AG20443 (cell line): ENCODE measurements around the gene NOSTRIN.
A peak's percentile ranks its signal among the peaks of the same experiment; 100 is the strongest.
"Not testable (repeated sequence)": the region's sequence is repeated elsewhere in the genome, so short reads cannot be mapped to it uniquely, and the experiment has no call there.

Experiments
- DNase-seq: peaks from one replicate; pipeline ENCODE4 v3.0.0; 2012; ENCODE audit warnings: low spot score, mixed read lengths

NOSTRIN gene

DNA sequence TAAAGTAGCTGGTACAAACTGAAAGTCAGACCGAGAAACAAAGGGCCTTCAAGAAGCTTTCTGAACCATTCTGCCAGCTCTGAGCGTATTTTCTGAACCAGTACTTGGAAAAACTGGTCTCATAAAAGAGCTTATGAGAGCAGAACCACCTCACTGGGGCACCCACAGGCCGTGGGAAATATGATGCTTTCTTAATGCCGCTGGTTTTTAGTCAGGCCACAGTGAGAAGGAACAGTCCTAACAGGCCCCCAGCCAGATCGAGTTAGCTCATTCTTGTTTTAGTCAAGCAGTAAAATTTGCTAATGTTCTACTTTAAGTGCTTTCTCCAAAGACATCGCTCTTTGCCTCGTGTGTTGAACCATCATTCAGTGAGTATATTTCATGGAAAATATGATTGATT is 12.7 kb upstream of the NOSTRIN start:
- DNase-seq, result no peak

DNA sequence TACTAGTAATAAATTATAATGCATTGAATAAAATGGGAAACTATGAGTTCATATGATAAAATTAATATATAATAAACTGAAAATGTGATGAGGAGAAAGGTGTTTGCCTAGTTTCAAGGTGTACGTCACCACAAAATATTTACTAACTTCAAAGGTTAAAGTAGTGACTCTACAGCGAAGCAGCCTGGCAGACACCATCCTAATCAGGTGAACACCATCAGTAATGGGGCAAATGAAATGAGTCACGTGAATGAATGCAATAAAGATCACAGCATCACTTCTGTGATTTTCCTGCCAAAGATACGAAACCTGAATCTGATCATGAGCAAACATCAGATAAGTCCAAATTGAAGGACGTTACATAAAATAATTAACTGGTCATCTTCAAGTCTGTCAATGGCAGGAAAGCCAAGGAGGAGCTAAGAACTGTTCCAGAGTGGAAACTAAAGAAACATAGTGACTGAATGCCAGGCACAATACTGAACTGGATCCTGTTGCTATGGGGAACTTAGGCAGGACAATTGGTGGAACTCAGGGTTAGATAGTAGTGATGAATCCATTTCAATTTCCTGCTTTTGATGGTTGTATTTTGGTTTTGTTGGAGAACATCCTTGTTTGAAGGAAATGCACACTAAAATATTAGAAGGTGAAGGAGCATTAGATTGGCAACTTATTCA is 12.1 kb upstream of the NOSTRIN start:
- no peak for DNase-seq

DNA sequence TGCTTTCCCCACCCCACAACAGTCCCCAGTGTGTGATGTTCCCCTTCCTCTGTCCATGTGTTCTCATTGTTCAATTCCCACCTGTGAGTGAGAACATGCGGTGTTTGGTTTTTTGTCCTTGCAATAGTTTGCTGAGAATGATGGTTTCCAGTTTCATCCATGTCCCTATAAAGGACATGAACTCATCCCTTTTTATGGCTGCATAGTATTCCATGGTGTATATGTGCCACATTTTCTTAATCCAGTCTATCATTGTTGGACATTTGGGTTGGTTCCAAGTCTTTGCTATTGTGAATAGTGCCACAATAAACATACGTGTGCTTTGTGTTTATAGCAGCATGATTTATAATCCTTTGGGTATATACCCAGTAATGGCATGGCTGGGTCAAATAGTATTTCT is 11.3 kb upstream of the NOSTRIN start:
- not testable (repeated sequence) for DNase-seq

DNA sequence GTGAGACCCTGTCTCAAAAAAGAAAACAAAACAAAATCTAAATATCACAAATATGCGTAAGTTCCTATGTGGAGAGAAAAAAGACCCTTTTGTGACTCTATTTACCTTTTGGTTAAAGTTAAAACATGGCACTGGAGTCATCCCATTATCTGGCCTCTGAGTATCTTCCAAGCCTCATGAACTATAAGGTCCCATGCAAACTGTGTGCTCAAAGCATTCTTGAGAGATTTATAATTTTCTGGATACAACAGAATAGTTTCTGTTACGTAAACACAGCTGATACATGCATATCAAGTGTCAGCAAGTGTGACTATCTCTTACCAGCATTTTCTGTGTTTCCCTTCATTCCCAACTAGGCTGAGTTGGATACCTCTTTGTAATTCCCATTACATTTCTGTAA is 8.8 kb upstream of the NOSTRIN start:
- no peak for DNase-seq

DNA sequence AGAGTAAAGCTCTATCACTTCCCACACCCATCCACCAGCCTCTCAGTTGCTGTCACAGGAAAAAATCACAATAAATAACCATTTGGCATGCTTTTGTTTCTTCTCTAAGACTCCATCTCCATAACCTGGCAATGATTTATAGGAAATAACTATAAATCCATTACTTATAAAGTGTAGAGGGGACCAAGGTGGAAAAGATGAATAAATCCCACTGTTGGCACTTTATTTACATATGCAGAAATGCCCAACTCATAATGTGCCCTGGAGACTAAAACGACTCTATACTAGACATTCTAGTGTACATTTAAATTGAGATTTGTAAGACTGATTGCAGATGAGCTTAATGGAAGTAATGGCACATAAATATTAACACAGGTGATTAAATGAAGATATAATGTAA is 7.5 kb upstream of the NOSTRIN start:
- no peak for DNase-seq

DNA sequence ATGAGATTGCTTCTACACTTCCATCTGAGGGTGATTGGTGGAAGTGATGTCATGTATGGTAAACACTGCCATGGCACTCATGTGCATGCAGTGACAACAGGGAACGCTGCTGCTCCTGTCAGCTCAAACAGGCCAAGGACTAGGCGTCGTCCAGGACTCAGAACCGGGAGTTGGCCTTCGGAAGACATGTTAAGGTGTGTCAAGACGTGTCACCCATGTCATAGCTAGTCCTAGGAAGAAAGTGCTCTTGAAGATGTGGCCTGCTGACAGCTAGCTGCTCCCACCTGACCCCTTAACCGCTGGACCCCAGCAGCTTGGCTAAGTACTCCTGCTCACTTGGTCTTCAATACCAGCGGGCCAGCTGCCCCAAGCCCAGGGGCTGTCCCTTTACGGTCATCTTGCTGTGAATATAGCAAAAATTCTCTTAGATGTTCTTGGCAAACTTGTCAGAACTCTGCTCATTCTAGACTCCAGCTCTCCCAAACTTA is 6.3 kb upstream of the NOSTRIN start:
- no peak for DNase-seq

DNA sequence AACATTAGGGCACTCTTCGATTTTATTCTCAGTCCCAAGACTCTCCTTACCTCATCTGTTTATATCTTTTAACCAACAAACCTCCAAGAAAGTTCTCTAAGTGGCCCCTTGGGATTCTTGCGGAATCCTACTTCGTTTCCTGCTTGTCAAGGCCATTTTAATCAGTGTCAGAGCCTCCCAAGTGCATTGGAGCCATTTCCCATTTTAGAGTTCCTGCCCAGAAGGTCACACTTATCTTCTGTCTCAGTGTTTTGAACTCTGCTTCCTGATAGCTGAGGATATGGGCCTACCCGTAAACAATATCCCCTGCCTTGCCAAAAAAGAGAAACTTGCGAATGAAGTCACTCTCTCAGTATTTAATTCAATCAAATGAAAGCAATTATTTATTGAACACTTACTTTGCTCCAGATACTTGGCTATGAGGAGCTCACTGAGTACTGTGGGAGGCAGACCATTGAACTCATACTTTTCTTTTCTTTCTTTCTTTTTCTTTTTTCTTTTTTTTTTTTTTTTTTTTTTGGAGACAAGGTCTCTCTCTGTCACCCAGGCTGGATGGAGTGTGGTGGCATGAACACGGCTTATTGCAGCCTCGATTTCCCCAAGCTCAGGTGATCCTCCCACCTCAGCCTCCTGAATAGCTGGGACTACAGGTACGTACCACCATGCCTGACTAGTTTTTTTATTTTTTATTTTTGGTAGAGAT is 5.7 kb upstream of the NOSTRIN start:
- no peak for DNase-seq

DNA sequence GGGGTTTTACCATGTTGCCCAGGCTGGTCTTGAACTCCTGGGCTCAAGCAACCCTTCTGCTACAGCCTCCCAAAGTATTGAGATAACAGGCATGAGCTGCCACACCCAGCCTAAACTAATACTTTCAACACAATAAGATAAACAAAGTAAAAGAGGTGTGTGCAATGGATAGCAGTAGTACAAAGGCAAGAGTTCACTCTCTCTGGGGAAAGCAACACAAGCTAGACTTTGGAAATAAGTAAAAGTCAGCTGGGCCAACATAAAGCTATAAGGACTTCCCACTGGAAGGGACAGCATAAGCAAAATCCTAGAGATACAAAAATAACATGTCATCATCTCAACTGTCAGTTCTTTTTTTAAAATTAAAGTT is 5.2 kb upstream of the NOSTRIN start:
- DNase-seq, result no peak

DNA sequence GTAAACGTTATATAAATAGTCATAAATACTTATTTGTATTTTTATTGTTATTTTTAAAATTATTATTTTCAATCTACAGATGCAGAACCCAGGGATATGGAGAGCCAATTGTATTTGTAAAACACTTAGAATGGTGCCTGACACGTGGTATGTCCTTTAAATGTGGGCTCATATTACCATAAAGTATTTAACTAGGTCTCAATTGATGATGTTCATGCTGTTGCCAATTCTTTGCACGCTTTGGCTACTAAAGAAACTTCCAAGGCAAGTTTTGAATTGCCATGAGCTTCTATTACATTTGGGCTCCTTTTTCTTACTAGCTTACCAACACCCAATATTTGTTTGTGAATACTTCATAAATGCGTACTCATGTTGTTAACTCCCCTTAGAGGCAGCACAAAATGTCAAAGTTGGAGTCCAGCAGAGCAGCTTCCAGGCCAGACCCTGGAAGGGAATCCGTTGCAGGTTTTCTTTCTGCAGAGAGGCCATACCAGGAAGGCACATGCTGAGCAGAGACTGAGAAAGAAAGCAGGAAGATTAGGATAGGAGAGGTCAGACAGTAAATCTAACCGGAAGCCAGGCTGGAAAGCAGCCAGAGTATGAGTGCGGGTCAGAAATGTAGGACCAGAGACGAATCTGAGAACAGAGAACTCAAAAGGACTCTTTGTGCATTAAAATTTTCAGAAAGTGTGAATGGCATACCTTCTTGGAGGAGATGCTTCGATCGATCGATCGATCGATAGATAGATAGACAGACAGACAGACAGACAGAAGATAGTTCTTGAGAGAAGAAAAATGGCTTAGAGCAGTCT is 4.2 kb upstream of the NOSTRIN start:
- no peak for DNase-seq

DNA sequence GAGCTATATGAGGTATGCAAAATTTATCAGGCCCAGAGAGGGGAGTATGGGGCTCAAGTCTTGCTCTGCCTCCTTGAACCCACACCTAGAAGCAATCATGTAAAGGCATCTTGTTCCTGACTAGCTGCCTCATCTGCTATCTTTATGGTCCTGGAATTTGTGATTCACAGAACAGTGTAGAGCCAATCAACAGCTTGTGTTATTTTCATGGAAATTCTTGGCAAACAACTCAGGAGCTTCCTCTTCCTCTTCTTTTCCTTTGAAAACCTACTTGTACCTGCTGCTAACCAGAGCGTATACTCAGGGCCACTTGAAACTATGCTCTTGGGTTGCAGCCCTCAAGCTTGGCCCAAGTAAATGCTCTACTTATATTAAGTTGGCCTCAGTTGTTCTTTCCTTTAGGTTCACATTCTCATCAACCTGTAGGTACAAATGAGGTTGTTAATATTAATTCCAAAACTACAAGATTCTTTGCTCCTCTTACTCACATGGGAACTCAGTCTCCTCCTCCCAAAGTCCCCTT is 3.5 kb upstream of the NOSTRIN start:
- no peak for DNase-seq

DNA sequence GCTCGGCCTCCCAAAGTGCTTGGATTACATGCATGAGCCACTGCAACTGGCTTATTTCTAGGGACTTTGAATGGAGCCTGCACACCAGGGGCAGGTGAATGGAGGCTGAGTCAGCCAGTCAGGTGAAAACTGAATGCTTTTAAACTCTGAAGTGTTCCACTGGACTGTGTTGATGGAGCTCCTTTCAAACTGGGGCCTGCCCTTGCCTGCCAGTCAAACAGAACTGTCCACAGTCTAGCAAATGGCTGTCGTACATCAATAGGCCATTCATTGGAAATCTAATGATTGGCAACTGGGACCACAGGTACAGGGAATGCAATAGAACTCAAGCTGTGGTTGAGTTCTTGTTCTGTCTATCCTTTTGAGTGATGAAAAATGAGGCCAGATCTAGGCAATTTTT is 966 bp upstream of the NOSTRIN start:
- DNase-seq, result no peak

DNA sequence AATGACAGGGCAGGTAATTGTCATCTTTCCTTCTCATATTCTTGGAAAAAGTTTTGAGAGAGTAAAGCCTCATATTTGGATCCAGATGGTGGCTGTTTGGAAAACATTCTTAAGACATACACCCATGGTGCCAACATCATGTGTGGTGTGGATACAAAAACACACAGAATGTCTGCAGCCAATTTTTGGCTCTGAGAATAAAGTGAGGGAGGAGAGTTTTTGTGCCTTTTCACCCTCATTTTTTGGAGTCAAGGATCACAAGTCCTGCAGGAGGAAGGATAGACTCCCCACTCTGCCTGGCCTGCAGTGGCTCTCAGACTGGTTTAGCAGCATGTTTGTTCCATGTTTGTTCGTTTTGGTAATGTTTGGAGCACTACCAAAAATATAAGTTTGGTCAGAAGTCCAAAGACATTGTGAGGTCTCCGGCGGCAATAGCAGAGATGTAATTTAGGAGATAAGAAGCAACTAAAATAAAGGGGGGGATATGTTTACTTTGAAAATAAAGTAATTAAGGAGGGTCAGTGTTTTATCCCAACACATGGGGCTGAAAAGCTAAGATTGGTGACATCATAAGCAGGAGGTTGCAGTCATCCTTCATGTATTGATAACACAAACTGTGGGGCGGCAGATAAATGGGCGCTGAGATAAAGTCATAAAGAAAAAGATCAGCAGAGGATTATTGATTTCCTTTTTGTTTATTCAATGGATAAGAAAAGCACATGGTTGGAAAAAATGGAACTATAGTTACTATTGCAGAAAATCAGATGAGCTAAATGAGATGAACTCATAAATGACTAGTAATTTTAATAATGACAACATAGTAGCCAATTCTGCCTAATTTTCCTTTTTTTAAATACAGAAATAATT is 655 bp downstream of the NOSTRIN start:
- no peak for DNase-seq

DNA sequence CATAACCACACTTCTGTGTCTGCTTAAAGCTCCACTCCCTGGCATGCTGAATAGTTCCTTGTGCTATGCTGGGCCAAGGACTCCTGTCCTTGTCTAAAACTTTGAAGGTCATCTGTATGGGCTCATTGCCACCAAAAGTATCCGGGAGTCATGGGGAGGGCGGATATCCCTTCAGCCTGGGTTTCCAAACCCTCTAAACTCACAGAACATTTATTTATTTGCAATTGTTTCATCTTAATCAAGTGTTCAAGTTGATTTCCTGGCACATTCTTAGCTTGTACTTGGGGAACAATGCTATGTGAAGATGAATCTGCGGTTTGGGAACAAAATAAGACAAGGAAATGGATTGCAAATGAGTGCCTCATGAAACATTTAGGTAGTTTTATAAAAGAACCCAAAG is 1.8 kb downstream of the NOSTRIN start:
- DNase-seq, result no peak

DNA sequence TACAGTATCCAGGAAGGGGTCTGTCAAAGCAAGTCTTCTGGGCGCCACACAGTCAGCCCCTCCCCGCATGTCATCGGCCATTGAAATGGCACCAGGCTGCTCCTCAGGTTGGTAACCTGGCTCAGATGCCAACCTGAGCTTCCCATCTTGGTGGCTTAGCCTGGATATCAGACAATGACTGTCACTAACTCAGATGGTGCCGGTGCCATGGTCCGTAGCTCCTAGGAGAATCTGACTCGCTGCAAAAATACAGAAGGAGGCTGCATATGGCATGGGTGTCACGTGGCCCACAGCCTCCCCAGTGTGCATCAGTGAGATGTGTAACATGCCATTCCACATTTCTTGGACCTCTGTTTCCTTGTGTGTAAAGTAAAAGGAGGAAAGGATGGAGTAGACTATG is 3.2 kb downstream of the NOSTRIN start:
- DNase-seq, result no peak

DNA sequence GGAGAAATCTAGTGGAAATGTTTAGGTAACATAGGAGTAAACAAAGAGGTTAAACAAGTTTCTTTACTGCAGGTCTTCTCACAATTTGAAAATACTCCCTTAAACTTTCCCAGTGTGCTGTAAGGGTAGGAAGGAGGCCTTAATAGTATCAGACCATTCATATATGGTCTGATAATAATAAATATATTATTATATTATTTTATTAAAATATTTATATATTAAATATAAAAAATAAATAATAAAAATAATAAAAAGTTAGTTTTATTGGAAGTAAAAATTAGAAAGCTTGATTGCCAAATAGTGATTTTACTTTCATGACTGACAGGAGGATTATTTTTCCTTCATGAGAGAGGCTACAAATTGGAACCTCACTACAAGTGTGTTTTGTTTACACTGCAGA is 7.1 kb downstream of the NOSTRIN start:
- DNase-seq, result no peak

DNA sequence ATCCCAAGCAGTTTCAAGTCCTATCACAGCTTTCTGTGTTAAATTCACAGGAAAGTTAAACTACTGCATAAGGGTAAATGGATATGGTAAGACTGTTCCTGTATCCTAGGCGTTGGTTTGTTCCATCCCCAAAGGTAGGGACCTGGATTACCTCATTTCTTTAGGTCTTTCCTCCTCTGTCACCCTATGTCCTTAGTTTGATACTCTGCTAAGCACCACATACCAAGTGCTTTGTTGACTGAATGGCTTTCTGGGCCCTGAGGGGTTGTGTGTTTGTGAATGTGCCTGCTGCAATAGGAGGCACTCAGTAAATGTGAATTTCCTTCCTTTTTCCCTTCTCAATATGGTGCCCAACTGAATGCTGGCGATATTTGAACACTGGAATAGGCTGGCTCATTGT is 7.8 kb downstream of the NOSTRIN start:
- DNase-seq, result no peak

DNA sequence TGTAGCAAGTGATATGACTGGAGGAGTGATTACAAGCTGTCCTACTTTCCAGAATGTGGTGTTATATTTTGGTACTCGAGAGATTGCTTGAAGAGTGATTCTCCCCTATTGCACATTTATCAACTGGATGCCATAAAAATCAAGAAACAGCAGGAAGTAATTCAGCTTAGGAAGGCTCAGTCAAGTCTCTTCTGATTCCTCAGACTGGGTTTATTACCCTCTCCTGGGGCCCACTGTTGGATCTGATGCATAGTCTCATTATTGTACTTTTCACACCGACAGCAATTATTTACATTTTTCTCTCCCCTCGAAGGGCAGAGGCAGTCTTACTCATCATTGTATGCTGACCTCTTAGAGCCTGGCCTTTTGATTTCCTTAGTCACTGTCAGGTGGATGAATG is 9.3 kb downstream of the NOSTRIN start:
- DNase-seq, result no peak

DNA sequence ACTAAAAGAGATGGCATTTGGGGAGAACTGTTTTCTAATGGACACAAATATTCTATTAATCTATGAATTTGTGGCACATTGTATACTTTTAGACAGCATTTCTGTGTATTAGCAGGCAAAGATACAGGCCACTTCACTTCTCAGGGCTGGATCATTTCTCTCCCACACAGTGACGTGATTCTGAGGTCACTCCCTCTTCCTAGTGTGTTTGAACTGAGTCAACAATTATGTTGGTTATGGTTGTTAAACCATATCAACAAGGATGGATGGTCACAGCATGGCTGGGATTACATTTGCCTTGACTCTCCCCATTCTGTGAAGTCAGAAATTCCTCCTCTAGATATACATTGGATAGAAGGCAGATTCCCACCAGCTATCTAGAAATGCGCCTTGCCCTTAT is 11.6 kb downstream of the NOSTRIN start:
- DNase-seq, result no peak

DNA sequence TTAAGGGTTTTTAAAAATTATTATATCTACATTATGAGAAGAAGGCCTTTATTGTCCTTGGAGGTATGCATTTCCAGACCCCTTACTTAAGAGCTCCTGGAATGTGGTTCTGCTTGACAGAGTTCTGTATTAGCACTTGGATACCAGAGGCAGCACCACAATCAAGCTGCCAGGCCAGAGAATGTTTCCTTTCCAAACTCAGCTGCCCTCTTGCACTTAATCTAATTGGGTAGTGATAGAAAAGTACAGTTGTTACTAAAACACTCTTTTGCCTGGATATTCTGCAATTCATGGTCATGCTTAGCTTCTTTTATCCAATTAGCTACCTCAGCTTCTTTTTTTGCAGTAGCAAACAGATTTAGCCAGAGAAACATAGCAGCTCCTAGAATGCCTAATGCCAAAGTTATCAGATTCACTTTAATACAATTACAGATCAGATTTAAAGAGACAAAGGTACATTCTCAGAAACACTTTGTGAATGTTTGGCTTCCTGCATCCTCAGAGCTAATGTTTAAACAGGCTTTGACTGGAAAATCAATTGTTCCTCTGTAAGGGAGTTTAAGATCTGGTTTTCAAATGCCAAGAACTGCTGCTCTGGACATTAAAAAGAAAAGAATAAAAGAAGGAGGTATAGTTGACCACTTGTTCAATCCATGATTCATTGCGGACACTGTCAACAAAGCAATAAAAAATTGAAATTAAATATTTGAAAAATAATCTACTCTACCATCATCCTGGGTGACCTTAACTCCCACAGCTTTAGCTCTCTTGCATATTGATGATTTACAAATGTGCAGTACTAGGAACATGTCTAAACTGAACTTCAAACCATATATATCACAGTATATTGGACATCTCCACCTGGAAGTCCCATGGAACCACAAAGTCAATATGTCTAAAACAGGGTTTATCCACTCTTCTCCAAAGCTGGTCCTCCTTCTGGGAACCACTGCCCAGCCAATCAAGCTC is 12.8 kb downstream of the NOSTRIN start:
- no peak for DNase-seq

DNA sequence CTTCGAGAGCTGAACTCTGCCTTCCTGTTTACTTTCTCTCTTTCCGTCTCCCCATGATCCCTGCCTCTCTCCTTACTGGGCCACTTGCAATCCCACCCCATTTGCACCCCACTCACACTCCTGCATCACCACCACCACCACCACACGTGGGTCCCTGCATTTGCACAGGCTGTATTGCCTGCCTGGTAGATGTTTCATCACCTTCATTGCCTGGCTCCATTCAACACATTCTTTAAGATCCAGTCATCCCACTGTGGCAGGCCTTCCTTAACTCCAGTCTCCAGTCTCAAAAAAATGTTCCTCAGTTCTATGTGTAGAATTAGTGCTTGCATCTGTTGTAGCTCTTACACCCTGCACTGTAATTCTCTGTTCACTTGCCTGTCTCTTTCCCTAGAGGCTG is 13.9 kb downstream of the NOSTRIN start:
- peak; percentile 89 for DNase-seq
